Liver (tissue), 9 donors: ENCODE data around the gene PUS3. TPM values are rescaled to one million over a fixed set of nuclear protein-coding genes. Genes with fewer than 3 reads are reported as not detected.
A peak's percentile ranks its signal among the peaks of the same experiment; 100 is the strongest.

ENCODE experiments used
- DNase-seq: peaks from one replicate; pipeline ENCODE4 v3.0.0-alpha.2; 2017; ENCODE audit warnings: low spot score
- H3K27ac ChIP-seq, 2 donors: one replicate each; pipeline ENCODE4 v1.7.0; 2013; ENCODE audit warnings: inconsistent platforms in 2 of 2, low read length in 2 of 2, control low read depth in 1 of 2, low read depth in 1 of 2, mild to moderate bottlenecking in 1 of 2
- H3K27me3 ChIP-seq, 4 donors: one replicate each; pipeline versions ENCODE4 v1.6.1 to v1.7.0; 2013; ENCODE audit warnings: low read length in 3 of 4, inconsistent platforms in 1 of 4, mild to moderate bottlenecking in 1 of 4, moderate library complexity in 1 of 4; ENCODE audit not compliant: control insufficient read depth in 4 of 4, insufficient read depth in 4 of 4
- H3K36me3 ChIP-seq, 4 donors: one replicate each; pipeline versions ENCODE4 v1.6.1 to v1.7.0; 2013; ENCODE audit warnings: low read length in 3 of 4, mild to moderate bottlenecking in 3 of 4, low read depth in 1 of 4, moderate library complexity in 1 of 4; ENCODE audit not compliant: control insufficient read depth in 4 of 4, insufficient read depth in 3 of 4
- H3K4me1 ChIP-seq, 4 donors: one replicate each; pipeline versions ENCODE4 v1.6.1 to v1.7.0; 2013; ENCODE audit warnings: low read length in 3 of 4, mild to moderate bottlenecking in 3 of 4, moderate library complexity in 1 of 4; ENCODE audit not compliant: control insufficient read depth in 4 of 4, insufficient read depth in 4 of 4
- H3K4me3 ChIP-seq, 3 donors: one replicate each; pipeline versions ENCODE4 v1.6.1 to v1.7.0; 2013; ENCODE audit warnings: low read length in 3 of 3, control low read depth in 1 of 3, low read depth in 1 of 3, mild to moderate bottlenecking in 1 of 3
- H3K9ac ChIP-seq, 2 donors: one replicate each; pipeline ENCODE4 v1.7.0; 2013; ENCODE audit warnings: low read length in 2 of 2, mild to moderate bottlenecking in 2 of 2, moderate library complexity in 2 of 2, control low read depth in 1 of 2, low read depth in 1 of 2
- H3K9me3 ChIP-seq, 4 donors: one replicate each; pipeline versions ENCODE4 v1.6.1 to v1.7.0; 2013; ENCODE audit warnings: low read length in 3 of 4; ENCODE audit not compliant: control insufficient read depth in 4 of 4
- ATF3 ChIP-seq: IDR thresholded peaks from 2 replicates; pipeline ENCODE4 v1.6.1; 2016; ENCODE audit warnings: antibody characterized with exemption
- CTCF ChIP-seq: fragments of 150-350 bp; IDR thresholded peaks from 2 replicates; pipeline ENCODE4 v1.5.1; 2017; ENCODE audit warnings: improper control_type of control experiment, low read depth, low read length; ENCODE audit not compliant: missing input control
- EGR1 ChIP-seq, 2 donors: IDR thresholded peaks; 2 replicates each; pipeline ENCODE4 v1.6.1; 2016 to 2018; ENCODE audit warnings: antibody characterized with exemption in 2 of 2, low read depth in 2 of 2
- FOXA1 ChIP-seq: IDR thresholded peaks from 2 replicates; pipeline ENCODE4 v1.6.1; 2016; ENCODE audit warnings: antibody characterized with exemption
- FOXA2 ChIP-seq: IDR thresholded peaks from 2 replicates; pipeline ENCODE4 v1.6.1; 2016; ENCODE audit warnings: antibody characterized with exemption
- GABPA ChIP-seq, 2 donors: IDR thresholded peaks in 1 of 2; conservative IDR thresholded peaks in 1 of 2; 2 replicates each; pipeline ENCODE4 v1.6.1; 2016; ENCODE audit warnings: antibody characterized with exemption in 2 of 2, mild to moderate bottlenecking in 1 of 2, moderate library complexity in 1 of 2
- HNF4A ChIP-seq, 2 donors: conservative IDR thresholded peaks; 2 replicates each; pipeline ENCODE4 v1.6.1; 2016; ENCODE audit warnings: antibody characterized with exemption in 2 of 2, mild to moderate bottlenecking in 2 of 2
- HNF4G ChIP-seq: IDR thresholded peaks from 2 replicates; pipeline ENCODE4 v1.6.1; 2016; ENCODE audit warnings: antibody characterized with exemption
- JUND ChIP-seq, 2 donors: IDR thresholded peaks; 2 replicates each; pipeline ENCODE4 v1.6.1; 2016; ENCODE audit warnings: antibody characterized with exemption in 2 of 2
- MAX ChIP-seq: IDR thresholded peaks from 2 replicates; pipeline ENCODE4 v1.6.1; 2016; ENCODE audit warnings: antibody characterized with exemption
- NR2F2 ChIP-seq: IDR thresholded peaks from 2 replicates; pipeline ENCODE4 v1.6.1; 2016; ENCODE audit warnings: antibody characterized with exemption
- RXRA ChIP-seq, 2 donors: IDR thresholded peaks; 2 replicates each; pipeline ENCODE4 v1.6.1; 2017 to 2018; ENCODE audit warnings: antibody characterized with exemption in 2 of 2, mild to moderate bottlenecking in 1 of 2
- SP1 ChIP-seq: IDR thresholded peaks from 2 replicates; pipeline ENCODE4 v1.6.1; 2018; ENCODE audit warnings: antibody characterized with exemption, mild to moderate bottlenecking
- TAF1 ChIP-seq: conservative IDR thresholded peaks from 2 replicates; pipeline ENCODE4 v1.6.1; 2016; ENCODE audit warnings: antibody characterized with exemption, mild to moderate bottlenecking
- WGBS: extraction: QIAGEN DNeasy Blood & Tissue Kit; methylation state at CpG from one replicate; pipeline ENCODE4 v1.1.7; 2013; 5-methylcytosine and 5-hydroxymethylcytosine counted together
- polyA plus RNA-seq, 2 donors: library from polyadenylated mRNA; stranded (reverse) in 1 of 2; unstranded in 1 of 2; fragments of 200-250 nt in 1 of 2; fragments of >200 nt in 1 of 2; fragmentation: Nextera tagmentation in 1 of 2; extraction: Ambion mirVana in 1 of 2; gene quantifications; one replicate each; pipeline versions ENCODE4 v1.2.1 to v1.2.3, GENCODE V29; 2013 to 2015
- total RNA-seq, 2 donors: library from RNA; depleted of rRNA; stranded (reverse); fragments of >200 nt; gene quantifications; one replicate each; pipeline ENCODE4 v1.2.3, GENCODE V29; 2014
- TF ChIP-seq, protein P1 (sequence below): IDR thresholded peaks from 2 replicates; pipeline ENCODE4 v1.6.1; 2016; ENCODE audit warnings: antibody characterized with exemption, mild to moderate bottlenecking
- TF ChIP-seq, protein P2 (sequence below): IDR thresholded peaks from 2 replicates; pipeline ENCODE4 v1.6.1; 2016; ENCODE audit warnings: antibody characterized with exemption
- donor health status: healthy.
- donor health status: healthy.
- donor health status: healthy.
- donor health status: healthy.
- donor health status: healthy.

The PUS3 gene
- total and polyA plus RNA-seq, 4 donors = 15.5 to 22.2 (median 17.1) TPM

DNA sequence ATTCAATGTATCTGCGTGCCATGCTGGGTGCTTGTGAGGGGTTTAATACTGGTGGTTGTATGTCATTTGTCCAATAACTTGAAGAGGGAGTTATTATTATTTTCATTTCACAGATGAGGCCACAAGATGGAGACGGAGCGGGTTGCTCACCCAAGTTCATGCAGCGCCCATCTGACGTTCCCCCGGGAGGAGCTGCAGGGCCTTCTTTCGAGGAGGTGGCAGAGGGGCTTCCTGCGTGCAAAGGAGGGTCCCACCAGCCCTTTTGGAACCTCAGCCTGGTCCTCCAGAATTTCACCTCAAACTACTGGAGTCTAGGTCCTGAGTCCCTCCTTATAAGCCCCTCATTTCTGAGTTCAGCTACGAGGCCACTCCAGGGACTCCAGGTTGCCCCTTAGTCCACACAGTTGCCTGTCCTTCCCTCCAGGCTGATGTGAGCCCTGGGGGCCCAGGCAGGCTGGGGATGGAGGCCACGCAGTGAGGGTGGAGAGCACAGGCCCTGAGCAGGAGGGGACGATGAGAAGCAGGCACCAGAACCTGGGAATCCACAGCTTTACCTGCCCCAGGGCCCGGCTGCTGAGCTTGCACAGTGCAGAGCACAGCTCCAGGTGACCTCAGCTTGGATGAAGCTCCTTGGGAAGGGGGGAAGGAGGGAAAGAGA lies 39.9 kb upstream of the PUS3 start:
- peak; percentile 28 for DNase-seq
- H3K27me3 ChIP-seq = no peaks in the 10 kb centered on the region
- peaks cover 0 to 5% (median 1%) of the 10 kb centered on the region in 4 donors for H3K4me1 ChIP-seq
- TF ChIP-seq ATF3 (no peak), HNF4G (no peak), TAF1 (no peak), HNF4A (conservative IDR thresholded peaks at IDR 0.05) (no peak), SP1 (no peak), NR2F2 (no peak), CTCF (no peak), GABPA (IDR thresholded peaks at IDR 0.05 in 1 of 2, conservative IDR thresholded peaks at IDR 0.05 in 1 of 2) (no peak), RXRA (IDR thresholded peaks at IDR 0.05) (no peak), FOXA1 (no peak), EGR1 (IDR thresholded peaks at IDR 0.05; ENCODE audit: low read depth in 2 of 2) (no peak), JUND (IDR thresholded peaks at IDR 0.05) (no peak), MAX (no peak), FOXA2 (no peak)
- TF ChIP-seq, protein P1, sequence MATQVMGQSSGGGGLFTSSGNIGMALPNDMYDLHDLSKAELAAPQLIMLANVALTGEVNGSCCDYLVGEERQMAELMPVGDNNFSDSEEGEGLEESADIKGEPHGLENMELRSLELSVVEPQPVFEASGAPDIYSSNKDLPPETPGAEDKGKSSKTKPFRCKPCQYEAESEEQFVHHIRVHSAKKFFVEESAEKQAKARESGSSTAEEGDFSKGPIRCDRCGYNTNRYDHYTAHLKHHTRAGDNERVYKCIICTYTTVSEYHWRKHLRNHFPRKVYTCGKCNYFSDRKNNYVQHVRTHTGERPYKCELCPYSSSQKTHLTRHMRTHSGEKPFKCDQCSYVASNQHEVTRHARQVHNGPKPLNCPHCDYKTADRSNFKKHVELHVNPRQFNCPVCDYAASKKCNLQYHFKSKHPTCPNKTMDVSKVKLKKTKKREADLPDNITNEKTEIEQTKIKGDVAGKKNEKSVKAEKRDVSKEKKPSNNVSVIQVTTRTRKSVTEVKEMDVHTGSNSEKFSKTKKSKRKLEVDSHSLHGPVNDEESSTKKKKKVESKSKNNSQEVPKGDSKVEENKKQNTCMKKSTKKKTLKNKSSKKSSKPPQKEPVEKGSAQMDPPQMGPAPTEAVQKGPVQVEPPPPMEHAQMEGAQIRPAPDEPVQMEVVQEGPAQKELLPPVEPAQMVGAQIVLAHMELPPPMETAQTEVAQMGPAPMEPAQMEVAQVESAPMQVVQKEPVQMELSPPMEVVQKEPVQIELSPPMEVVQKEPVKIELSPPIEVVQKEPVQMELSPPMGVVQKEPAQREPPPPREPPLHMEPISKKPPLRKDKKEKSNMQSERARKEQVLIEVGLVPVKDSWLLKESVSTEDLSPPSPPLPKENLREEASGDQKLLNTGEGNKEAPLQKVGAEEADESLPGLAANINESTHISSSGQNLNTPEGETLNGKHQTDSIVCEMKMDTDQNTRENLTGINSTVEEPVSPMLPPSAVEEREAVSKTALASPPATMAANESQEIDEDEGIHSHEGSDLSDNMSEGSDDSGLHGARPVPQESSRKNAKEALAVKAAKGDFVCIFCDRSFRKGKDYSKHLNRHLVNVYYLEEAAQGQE = no peak
- TF ChIP-seq, protein P2, sequence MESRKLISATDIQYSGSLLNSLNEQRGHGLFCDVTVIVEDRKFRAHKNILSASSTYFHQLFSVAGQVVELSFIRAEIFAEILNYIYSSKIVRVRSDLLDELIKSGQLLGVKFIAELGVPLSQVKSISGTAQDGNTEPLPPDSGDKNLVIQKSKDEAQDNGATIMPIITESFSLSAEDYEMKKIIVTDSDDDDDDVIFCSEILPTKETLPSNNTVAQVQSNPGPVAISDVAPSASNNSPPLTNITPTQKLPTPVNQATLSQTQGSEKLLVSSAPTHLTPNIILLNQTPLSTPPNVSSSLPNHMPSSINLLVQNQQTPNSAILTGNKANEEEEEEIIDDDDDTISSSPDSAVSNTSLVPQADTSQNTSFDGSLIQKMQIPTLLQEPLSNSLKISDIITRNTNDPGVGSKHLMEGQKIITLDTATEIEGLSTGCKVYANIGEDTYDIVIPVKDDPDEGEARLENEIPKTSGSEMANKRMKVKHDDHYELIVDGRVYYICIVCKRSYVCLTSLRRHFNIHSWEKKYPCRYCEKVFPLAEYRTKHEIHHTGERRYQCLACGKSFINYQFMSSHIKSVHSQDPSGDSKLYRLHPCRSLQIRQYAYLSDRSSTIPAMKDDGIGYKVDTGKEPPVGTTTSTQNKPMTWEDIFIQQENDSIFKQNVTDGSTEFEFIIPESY = no peak
- no peak overlapping the region for H3K27ac ChIP-seq
- no peak overlapping the region for H3K4me3 ChIP-seq
- no peaks in the 10 kb centered on the region for H3K36me3 ChIP-seq
- H3K9ac ChIP-seq = no peak overlapping the region
- no peaks in the 10 kb centered on the region for H3K9me3 ChIP-seq
- WGBS = 87% methylated on average over 12 of the region's 12 CpGs
